HUDEP-2 (cell line): Measurements from ENCODE around the gene ANO9.

Source experiments
- DNase-seq, 76 experiments: peaks; one replicate each; lab custom pipeline; 2025; ENCODE audit not compliant: unreplicated experiment in 76 of 76; lab: John Stamatoyannopoulos, UW

ANO9 gene

GRCh38 chr11:375065-376025 is 66.5 kb downstream of the ANO9 start:
- no peak for DNase-seq

GRCh38 chr11:373716-374551 is 67.9 kb downstream of the ANO9 start:
- no peak for DNase-seq

GRCh38 chr11:372809-373715 is 68.7 kb downstream of the ANO9 start:
- DNase-seq: no peak

GRCh38 chr11:371716-372590 is 69.9 kb downstream of the ANO9 start:
- DNase-seq: no peak

DNA sequence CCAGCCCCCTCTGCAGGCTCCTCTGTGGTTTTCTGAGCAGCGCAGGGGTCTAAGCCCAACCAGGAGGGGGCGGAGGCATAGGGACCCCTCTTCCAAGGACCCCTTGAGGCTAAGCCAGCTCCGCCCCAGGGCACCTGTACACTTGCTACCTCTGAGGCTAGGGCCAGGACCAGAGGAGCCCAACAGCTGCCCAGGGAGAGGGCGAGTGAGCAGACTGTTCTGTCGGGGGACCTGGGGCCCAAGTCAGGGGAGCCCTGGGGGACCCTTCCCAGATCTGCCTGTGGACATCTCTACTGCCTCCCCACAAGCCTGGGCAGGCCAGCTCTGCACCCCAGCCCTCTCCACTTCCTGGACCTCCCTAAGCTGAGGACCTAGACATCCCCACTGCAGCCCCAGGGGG is 70.8 kb downstream of the ANO9 start:
- no peak for DNase-seq

GRCh38 chr11:370070-370941 is 71.5 kb downstream of the ANO9 start:
- DNase-seq: no peak

- no peak for DNase-seq
Observed at GRCh38 chr11:369336-370018, 72.3 kb downstream of the ANO9 start, which contains the start of gene B4GALNT4. TSS of gene B4GALNT4 (plus strand) at chr11:369499. CDS start at chr11:369804, 305 bp downstream.

DNA sequence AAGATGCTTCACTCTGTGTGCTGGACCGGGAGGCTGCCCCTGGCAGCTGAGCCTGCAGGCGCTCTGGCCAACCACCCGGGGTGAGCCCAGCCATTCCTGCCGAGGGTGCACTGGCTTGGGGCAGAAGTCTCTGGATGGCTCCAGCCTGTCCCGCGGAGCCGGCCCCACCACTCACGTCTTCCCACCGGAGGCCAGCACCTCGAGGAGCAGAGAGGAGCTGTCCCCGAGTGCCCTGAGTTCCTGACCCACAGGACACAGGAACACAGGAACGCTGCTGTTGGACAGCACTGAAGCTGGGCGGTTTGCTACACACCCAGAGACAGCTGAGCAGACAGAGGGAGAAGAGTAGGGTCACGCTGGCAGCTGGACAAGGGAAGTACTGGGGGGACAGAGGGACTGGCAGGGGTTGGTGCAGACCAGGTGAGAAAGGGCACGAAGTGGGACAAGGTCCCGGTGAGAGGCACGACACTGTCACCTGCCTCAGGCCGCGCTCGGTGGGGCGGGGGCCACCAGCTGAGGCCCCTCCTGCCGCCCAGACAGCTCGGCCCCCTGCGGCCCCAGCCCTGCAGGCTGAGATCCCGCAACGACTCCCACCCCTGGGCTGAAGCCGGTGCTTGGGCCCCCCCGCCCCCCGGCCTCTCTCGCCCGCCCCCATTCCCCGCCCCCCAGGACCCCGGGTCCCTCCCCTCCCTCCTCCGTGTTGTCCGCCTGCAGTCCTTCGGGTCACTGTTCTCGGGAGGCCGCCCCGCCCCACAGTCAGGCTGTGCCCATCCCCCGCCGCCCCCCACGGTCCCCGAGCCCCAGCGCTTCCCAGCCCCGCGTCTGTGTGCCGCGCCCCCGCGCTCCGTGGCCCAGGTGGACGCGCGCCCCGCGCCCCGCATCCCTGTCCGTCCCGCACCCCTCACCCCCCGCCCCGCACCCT is 73.1 kb downstream of the ANO9 start:
- DNase-seq: no peak

DNA sequence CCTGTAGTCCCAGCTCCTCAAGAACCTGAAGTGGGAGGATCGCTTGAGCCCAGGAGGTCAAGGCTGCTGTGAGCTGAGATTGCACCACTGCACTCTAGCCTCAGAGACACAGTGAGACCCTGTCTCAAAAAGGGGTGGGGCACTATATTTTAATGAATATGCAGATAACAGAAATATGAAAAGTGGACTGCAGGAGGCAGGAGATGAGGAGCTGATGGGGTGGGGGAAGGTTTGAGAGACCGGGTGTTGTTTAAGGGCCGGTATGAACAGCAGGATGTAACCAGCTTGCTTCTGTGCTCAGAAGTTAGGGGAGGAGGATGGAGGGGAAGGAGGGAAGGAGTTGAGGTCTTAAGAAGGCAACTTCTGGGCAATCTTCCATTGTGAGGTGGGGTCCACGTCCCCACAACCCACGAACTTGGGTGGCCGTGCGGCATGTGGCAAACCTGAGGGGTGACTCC is 73.8 kb downstream of the ANO9 start:
- no peak for DNase-seq
